WTC11 (cell line): ENCODE measurements around the gene IDUA.

ENCODE experiments used
- GABPB1 ChIP-seq: sonication (generic); formaldehyde crosslinking; IDR thresholded peaks from 2 replicates; pipeline ENCODE4 v1.8.1; 2023; ENCODE audit warnings: mild to moderate bottlenecking, missing genetic modification reagents
- TF ChIP-seq, protein P1 (sequence below): sonication (generic); formaldehyde crosslinking; conservative IDR thresholded peaks from 2 replicates; pipeline ENCODE4 v1.8.1; 2023; ENCODE audit warnings: mild to moderate bottlenecking, low read depth, missing genetic modification reagents, moderate library complexity
- TF ChIP-seq, protein P2 (sequence below): sonication (generic); formaldehyde crosslinking; IDR thresholded peaks from 2 replicates; pipeline ENCODE4 v1.8.1; 2023; ENCODE audit warnings: mild to moderate bottlenecking, missing genetic modification reagents, moderate library complexity

DNA sequence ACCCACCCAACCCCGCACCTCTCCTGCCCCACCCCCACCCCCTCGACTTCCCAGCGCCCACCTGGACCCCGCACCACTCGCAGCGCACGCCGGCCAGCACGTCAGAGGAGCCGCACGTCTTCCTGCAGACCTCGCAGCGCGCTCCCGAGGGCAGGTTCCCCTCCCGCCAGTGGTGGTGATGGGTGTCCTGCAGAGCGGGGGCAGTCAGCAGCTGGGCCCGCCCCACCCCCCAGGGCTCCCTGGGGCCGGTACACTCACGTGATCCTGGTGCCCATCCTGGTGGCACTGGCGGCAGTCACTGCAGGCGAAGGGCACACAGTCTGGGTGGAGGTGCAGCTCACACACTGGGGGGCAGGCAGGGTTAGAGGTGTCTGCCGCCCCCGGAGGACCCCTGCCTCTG is 18.6 kb upstream of the IDUA start:
- TF ChIP-seq, protein P1, sequence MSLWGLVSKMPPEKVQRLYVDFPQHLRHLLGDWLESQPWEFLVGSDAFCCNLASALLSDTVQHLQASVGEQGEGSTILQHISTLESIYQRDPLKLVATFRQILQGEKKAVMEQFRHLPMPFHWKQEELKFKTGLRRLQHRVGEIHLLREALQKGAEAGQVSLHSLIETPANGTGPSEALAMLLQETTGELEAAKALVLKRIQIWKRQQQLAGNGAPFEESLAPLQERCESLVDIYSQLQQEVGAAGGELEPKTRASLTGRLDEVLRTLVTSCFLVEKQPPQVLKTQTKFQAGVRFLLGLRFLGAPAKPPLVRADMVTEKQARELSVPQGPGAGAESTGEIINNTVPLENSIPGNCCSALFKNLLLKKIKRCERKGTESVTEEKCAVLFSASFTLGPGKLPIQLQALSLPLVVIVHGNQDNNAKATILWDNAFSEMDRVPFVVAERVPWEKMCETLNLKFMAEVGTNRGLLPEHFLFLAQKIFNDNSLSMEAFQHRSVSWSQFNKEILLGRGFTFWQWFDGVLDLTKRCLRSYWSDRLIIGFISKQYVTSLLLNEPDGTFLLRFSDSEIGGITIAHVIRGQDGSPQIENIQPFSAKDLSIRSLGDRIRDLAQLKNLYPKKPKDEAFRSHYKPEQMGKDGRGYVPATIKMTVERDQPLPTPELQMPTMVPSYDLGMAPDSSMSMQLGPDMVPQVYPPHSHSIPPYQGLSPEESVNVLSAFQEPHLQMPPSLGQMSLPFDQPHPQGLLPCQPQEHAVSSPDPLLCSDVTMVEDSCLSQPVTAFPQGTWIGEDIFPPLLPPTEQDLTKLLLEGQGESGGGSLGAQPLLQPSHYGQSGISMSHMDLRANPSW (CRISPR knock-in tag) = no peak
- TF ChIP-seq, protein P2, sequence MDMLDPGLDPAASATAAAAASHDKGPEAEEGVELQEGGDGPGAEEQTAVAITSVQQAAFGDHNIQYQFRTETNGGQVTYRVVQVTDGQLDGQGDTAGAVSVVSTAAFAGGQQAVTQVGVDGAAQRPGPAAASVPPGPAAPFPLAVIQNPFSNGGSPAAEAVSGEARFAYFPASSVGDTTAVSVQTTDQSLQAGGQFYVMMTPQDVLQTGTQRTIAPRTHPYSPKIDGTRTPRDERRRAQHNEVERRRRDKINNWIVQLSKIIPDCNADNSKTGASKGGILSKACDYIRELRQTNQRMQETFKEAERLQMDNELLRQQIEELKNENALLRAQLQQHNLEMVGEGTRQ = no peak
- no peak for TF ChIP-seq GABPB1 (CRISPR knock-in tag)
